ENCODE data around the gene CCNQ. TPM values are rescaled to one million over a fixed set of nuclear protein-coding genes. Genes with fewer than 3 reads are reported as not detected.

The CCNQ gene
- 15.0 TPM for total RNA-seq

GRCh38 chrX:153598541-153599191 lies at the start of gene CCNQ:
TSS of gene CCNQ (minus strand) at chrX:153599139. CDS start at chrX:153599073, 66 bp downstream.
- DNase-seq (ENCODE audit: low spot score): no peak

- no peak for DNase-seq (ENCODE audit: low spot score)
Measured at GRCh38 chrX:153647461-153648357, 48.8 kb upstream of the CCNQ start.

GRCh38 chrX:153646620-153647373 lies 47.9 kb upstream of the CCNQ start, which contains the start of gene DUSP9:
TSS of gene DUSP9 (plus strand) at chrX:153647203. CDS start at chrX:153647954, 751 bp downstream.
- DNase-seq (ENCODE audit: low spot score): no peak

- no peak for DNase-seq (ENCODE audit: low spot score)
Measured at GRCh38 chrX:153645921-153646488, 47.1 kb upstream of the CCNQ start.

GRCh38 chrX:153645151-153645550 lies 46.2 kb upstream of the CCNQ start:
- DNase-seq (ENCODE audit: low spot score): no peak

GRCh38 chrX:153644356-153645125 lies 45.6 kb upstream of the CCNQ start:
- no peak for DNase-seq (ENCODE audit: low spot score)

- DNase-seq (ENCODE audit: low spot score): peak; percentile 41
Measured at GRCh38 chrX:153643431-153644351, 44.8 kb upstream of the CCNQ start.

GRCh38 chrX:153642655-153643430 lies 43.9 kb upstream of the CCNQ start:
- DNase-seq (ENCODE audit: low spot score): peak; percentile 36

GRCh38 chrX:153642051-153642654 lies 43.2 kb upstream of the CCNQ start:
- peak; percentile 39 for DNase-seq (ENCODE audit: low spot score)

GRCh38 chrX:153641627-153642026 lies 42.7 kb upstream of the CCNQ start:
- DNase-seq (ENCODE audit: low spot score): peak; percentile 30

- DNase-seq (ENCODE audit: low spot score): peak; percentile 32
Measured at GRCh38 chrX:153640736-153641575, 42.0 kb upstream of the CCNQ start.

GRCh38 chrX:153640045-153640686 lies 41.2 kb upstream of the CCNQ start:
- no peak for DNase-seq (ENCODE audit: low spot score)

GRCh38 chrX:153639177-153640044 lies 40.5 kb upstream of the CCNQ start:
- DNase-seq (ENCODE audit: low spot score): peak; percentile 37

- DNase-seq (ENCODE audit: low spot score): no peak
Measured at GRCh38 chrX:153638436-153639176, 39.7 kb upstream of the CCNQ start.

- DNase-seq (ENCODE audit: low spot score): no peak
Measured at GRCh38 chrX:153638041-153638371, 39.1 kb upstream of the CCNQ start.
